Measurements from ENCODE around the gene PRKAB1.

PRKAB1 gene

DNA sequence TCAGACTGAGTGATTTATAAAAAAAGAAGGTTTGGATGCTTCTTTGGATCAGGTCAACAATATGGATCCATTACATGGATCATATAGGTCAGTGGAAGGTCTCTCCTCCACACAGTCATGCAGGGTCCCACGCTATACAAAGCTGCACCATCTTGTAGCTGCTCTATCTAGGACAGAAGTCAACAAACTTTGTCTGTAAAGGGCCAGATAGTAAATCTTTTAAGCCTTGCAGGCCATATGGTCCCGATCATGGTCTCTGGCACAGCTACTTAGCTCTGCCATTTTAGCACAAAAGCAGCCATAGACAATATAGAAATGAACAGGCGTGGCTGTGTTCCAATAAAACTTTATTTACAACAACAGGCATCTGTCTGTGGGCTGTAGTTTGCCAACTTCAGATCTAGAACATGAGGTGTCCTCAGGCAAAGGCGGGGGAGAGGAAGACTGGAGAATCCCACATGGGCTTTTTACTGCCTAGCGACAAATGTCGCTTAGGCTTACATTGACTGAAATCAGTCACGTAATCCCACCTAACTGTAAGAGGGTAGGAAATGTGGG, 37.6 kb upstream of the PRKAB1 start:
- TF ChIP-seq, protein P1, sequence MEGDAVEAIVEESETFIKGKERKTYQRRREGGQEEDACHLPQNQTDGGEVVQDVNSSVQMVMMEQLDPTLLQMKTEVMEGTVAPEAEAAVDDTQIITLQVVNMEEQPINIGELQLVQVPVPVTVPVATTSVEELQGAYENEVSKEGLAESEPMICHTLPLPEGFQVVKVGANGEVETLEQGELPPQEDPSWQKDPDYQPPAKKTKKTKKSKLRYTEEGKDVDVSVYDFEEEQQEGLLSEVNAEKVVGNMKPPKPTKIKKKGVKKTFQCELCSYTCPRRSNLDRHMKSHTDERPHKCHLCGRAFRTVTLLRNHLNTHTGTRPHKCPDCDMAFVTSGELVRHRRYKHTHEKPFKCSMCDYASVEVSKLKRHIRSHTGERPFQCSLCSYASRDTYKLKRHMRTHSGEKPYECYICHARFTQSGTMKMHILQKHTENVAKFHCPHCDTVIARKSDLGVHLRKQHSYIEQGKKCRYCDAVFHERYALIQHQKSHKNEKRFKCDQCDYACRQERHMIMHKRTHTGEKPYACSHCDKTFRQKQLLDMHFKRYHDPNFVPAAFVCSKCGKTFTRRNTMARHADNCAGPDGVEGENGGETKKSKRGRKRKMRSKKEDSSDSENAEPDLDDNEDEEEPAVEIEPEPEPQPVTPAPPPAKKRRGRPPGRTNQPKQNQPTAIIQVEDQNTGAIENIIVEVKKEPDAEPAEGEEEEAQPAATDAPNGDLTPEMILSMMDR (IDR thresholded peaks at IDR 0.05; ENCODE audit: insufficient read depth, low read depth, low read length, missing control alignments): no peak
- DNase-seq (ENCODE audit: low read depth): no peak
- H3K4me3 ChIP-seq (ENCODE audit: low read length): no peak overlapping the region

DNA sequence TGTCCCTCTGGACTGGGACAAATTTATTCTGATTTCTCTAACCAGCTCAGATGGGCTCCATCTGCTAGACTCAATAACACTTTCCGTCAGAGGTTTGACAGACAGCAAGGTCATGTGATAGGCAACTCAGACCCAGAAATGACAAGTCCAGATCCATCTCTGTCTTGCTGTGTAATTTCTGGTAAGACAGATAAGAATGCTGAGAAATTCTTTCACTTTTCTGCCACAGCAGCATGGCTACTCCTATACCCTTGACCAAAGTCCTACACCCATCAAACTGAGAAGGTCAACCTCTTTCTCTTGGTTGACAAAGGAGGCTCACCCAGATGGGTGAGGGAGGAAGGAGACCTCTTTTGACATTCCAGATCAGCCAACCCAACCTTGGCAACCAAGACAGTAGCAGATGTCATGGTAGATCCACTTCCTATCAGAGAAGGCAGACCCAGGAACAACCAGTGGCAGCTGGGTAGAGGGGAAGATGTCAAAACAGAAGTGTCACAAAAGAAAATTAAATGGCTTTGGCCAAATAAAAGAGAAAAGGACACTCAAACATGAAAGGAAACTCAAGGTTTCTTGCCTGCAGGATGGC, 36.9 kb upstream of the PRKAB1 start:
- DNase-seq (ENCODE audit: low read depth): no peak
- TF ChIP-seq, protein P1 (IDR thresholded peaks at IDR 0.05; ENCODE audit: insufficient read depth, low read depth, low read length, missing control alignments): no peak
- no peak overlapping the region for H3K4me3 ChIP-seq (ENCODE audit: low read length)

DNA sequence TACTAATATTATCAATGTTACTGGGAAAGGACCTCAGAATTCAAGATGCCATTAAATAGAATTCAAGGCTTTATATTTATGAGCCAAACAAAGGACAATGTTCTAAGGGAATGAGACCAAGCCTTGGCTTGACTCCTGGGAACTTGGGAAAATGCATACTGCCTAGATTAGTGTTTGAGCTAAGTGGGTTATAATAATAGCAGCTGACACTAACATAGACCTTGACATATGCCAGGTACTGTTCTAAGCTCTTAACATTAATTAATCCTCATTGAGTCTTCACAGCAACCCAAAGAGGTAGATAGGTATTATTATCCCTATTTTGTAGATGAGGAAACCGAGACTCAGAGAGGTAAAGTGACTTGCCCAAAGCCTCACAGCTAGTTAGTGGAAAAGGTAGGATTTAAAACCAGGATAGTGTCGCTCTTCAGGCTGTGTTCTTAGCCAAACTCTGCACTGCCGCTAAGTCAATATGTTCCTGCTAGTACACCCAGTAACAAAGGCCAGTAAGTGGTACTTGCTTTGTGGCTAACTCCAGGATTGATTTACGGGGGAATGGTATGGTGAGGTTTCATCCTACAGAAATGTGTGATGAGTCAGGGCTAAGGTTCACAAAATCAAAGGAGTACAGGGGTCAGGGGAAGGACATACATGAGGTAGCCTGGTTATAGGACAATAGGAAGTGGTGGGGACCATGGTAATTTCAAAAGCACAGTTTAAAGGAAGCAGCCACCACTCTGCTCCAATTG, 35.8 kb upstream of the PRKAB1 start:
- no peak overlapping the region for H3K4me3 ChIP-seq (ENCODE audit: low read length)
- no peak for DNase-seq (ENCODE audit: low read depth)
- TF ChIP-seq, protein P1 (IDR thresholded peaks at IDR 0.05; ENCODE audit: insufficient read depth, low read depth, low read length, missing control alignments): no peak

DNA sequence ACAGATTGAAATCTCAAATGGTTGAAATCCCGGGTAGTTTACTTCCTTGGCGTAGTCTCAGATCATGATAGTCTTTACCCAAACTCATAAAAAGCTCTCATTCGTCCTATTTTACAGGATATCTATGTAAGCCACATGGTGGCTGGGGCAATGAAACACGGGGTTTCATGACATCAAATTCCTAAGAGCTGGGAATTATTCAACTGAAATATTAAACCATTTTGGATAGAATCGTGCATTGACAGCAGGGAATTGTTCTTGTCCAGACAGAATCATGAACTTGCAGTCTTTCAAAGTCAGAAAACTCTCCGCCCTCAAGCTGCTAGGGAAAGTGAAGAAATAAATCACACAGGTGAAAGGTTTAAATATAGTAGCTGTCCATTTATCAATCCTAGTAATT, 33.2 kb upstream of the PRKAB1 start:
- H3K4me3 ChIP-seq (ENCODE audit: low read length): no peak overlapping the region
- DNase-seq (ENCODE audit: low read depth): no peak
- TF ChIP-seq, protein P1 (IDR thresholded peaks at IDR 0.05; ENCODE audit: insufficient read depth, low read depth, low read length, missing control alignments): no peak

DNA sequence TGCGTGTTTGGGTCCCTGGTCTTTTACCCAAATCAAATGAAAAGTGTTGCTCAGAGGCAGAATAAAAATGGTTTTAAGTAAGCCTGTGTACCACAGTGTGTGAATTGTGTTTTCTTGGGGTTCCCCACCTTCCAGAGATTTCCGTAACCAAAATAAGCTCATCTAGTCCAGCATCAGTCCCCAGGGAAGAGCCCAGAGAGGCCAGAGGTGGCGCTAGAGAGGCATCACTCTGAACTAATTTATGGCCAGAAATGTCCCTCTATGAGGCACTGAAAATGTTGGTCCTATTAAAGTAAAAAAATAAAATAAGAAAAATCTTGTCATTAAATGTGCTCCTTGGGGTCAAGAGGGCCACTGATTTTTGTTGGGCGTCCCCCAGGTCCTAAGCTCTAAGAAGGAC, 24.9 kb upstream of the PRKAB1 start:
- DNase-seq (ENCODE audit: low read depth): no peak
- TF ChIP-seq, protein P1 (IDR thresholded peaks at IDR 0.05; ENCODE audit: insufficient read depth, low read depth, low read length, missing control alignments): no peak
- no peak overlapping the region for H3K4me3 ChIP-seq (ENCODE audit: low read length)

DNA sequence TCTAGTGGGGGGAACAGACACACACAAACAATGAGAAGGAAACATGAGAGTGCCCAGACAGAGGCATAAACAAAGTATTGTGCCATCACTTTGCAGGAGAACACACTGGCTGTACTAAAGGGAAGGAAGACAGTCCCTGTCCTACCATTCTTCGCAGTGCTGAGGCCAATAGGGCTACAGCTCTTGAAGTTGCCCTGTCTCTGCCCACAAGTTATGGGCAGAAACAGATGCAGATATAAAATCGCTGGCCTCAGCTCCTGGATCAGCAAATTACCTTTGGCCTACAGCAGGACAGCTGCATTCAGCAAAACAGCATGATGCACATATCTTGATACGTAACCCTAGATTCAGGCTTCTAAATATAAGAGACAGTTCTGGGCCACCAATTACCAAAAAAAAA, 23.0 kb upstream of the PRKAB1 start:
- DNase-seq (ENCODE audit: low read depth): no peak
- no peak overlapping the region for H3K4me3 ChIP-seq (ENCODE audit: low read length)
- TF ChIP-seq, protein P1 (IDR thresholded peaks at IDR 0.05; ENCODE audit: insufficient read depth, low read depth, low read length, missing control alignments): no peak

Measured in epithelial cell of esophagus (primary cell).